ENCODE data around the gene CCDC93.

- TF ChIP-seq POLR2A (IDR thresholded peaks at IDR 0.05) (no peak), CTCF (IDR thresholded peaks at IDR 0.05) (no peak)
Observed at GRCh38 chr2:118062669-118063068, 48.8 kb upstream of the CCDC93 start.

Data from vagina (tissue), 2 donors.